ENCODE results near the gene CTNND2. TPM values are rescaled to one million over a fixed set of nuclear protein-coding genes. Genes with fewer than 3 reads are reported as not detected.

The CTNND2 gene
- total RNA-seq, 1 donor from 2014 or later: 40.0 TPM

DNA sequence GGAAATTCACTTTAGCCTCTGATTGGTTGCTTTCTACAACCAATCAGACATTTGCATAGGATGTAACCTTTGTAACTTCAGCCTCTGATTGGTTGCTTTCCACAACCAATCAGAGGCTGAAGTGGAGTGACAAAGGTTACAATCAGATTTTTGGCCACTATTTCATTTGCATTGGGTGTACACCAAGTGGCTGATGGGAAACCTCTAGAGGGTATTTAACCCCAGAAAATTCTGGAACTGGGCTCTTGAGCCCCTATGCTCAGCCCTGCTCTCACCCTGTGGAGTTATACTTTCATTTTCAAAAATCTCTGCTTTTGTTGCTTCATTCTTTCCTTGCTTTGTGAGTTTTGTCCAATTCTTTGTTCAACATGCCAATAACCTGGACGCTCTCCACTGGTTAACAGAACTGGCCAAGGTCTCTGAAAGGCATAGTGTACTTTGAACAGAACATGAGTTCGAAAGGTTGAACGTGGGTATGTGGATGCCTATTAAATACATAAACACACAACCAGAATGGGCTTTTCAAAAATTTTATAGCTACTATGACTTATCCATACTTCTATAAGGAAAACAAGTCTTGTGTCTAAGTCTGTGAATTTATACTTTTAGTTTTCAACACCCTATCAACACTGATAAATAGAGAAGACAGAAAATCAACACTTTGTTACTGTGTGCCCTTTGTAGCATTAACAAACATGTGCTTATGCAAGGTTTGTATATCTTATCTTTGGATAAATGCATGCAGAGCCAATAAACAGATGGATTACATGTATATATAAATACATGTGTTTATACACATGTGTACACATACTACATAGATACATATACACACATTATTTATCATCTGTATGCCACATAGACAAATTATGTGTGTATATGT, 568.1 kb downstream of the CTNND2 start:
- H3K27me3 Mint-ChIP-seq (ENCODE audit: low read depth): no peaks in the 10 kb centered on the region
- no peaks in the 10 kb centered on the region for H3K4me1 Mint-ChIP-seq
- DNase-seq (ENCODE audit: low read depth, low spot score): no peak
- no peak overlapping the region for H3K27ac Mint-ChIP-seq (ENCODE audit: unreplicated experiment)
- TF ChIP-seq CTCF (conservative IDR thresholded peaks at IDR 0.05): no peak
- peaks cover 18% of the 10 kb centered on the region for H3K36me3 Mint-ChIP-seq (ENCODE audit: low read depth)
- peaks cover 9% of the 10 kb centered on the region for H3K9me3 Mint-ChIP-seq
- H3K4me3 Mint-ChIP-seq: no peak overlapping the region

- Mint-ChIP-seq H3K4me3 (no peak overlapping the region), H3K36me3 (ENCODE audit: low read depth) (peaks cover 18% of the 10 kb centered on the region), H3K27ac (ENCODE audit: unreplicated experiment) (no peak overlapping the region), H3K9me3 (peaks cover 9% of the 10 kb centered on the region), H3K27me3 (ENCODE audit: low read depth) (no peaks in the 10 kb centered on the region), H3K4me1 (peaks cover 6% of the 10 kb centered on the region)
- TF ChIP-seq CTCF (conservative IDR thresholded peaks at IDR 0.05): no peak
- DNase-seq (ENCODE audit: low read depth, low spot score): no peak
Observed at GRCh38 chr5:11334404-11334803, 569.8 kb downstream of the CTNND2 start.

DNA sequence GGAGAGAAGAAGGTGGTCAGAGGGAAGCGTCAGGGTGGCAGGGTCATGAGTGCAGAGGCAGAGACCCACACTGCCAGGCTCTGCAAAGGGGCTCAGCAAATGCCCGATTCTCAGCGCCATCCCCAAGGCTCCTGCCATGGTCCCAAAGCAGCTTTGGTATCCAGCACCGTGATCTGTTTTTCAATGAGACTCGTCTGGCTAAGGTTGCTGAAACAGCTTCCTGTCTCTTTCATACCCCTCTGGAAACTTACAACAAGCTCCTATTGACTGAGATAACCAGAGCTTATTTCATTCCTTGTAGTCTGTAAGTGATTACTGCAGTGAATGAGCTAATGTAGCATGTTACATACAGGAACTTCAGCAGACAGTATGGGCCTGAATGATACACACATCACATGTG, 574.6 kb downstream of the CTNND2 start:
- H3K27me3 Mint-ChIP-seq (ENCODE audit: low read depth): no peaks in the 10 kb centered on the region
- H3K36me3 Mint-ChIP-seq (ENCODE audit: low read depth): peaks cover 17% of the 10 kb centered on the region
- peaks cover 12% of the 10 kb centered on the region for H3K9me3 Mint-ChIP-seq
- TF ChIP-seq CTCF (conservative IDR thresholded peaks at IDR 0.05): no peak
- peak overlapping the region; percentile 89 for H3K27ac Mint-ChIP-seq (ENCODE audit: unreplicated experiment)
- DNase-seq (ENCODE audit: low read depth, low spot score): no peak
- no peak overlapping the region for H3K4me3 Mint-ChIP-seq
- peaks cover 38% of the 10 kb centered on the region for H3K4me1 Mint-ChIP-seq

GRCh38 chr5:11324521-11325289, 579.5 kb downstream of the CTNND2 start:
- Mint-ChIP-seq H3K36me3 (ENCODE audit: low read depth) (peaks cover 15% of the 10 kb centered on the region), H3K27ac (ENCODE audit: unreplicated experiment) (peak overlapping the region; percentile 90), H3K4me3 (peak overlapping the region; percentile 32), H3K4me1 (peaks cover 55% of the 10 kb centered on the region), H3K27me3 (ENCODE audit: low read depth) (no peaks in the 10 kb centered on the region), H3K9me3 (peaks cover 7% of the 10 kb centered on the region)
- no peak for DNase-seq (ENCODE audit: low read depth, low spot score)
- TF ChIP-seq CTCF (conservative IDR thresholded peaks at IDR 0.05): no peak

DNA sequence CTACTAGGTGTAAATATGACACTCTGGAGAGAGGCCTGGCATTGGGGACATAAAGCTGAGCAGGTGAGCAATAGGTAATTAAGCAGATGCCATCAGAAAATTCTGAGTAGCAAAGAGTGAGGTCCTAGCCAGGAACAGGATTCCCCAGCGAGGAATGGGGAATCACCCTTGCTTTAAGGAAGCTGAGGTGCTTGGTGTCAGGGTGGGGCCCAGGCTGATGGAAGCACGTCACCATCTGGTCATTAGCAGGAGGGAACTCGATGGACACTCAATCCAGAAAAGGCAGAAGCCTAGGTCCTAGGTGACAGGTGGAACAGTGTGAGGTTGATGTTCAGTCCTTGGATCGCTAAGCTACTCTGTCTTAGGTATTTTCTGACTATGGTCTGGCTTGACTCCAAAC, 580.5 kb downstream of the CTNND2 start:
- Mint-ChIP-seq H3K4me3 (no peak overlapping the region), H3K9me3 (peaks cover 7% of the 10 kb centered on the region), H3K36me3 (ENCODE audit: low read depth) (peaks cover 15% of the 10 kb centered on the region), H3K27me3 (ENCODE audit: low read depth) (no peaks in the 10 kb centered on the region), H3K4me1 (peaks cover 50% of the 10 kb centered on the region), H3K27ac (ENCODE audit: unreplicated experiment) (no peak overlapping the region)
- DNase-seq (ENCODE audit: low read depth, low spot score): no peak
- TF ChIP-seq CTCF (conservative IDR thresholded peaks at IDR 0.05): no peak
